PC-3 (cell line): Measurements from ENCODE around the gene MAP3K3. TPM values are rescaled to one million over a fixed set of nuclear protein-coding genes. Genes with fewer than 3 reads are reported as not detected.

Experiments used
- ATAC-seq: fragments of 200-7000 bp; cut with Tn5 transposase; 2 replicates; pipeline ENCODE4 v1.9.1; 2020; ENCODE audit warnings: mild to moderate bottlenecking, moderate library complexity
- BruUV-seq: library from RNA; stranded (reverse); fragments of 400-500 nt; replicated peaks from 2 replicates; lab custom pipeline; 2021; lab: Mats Ljungman, UMichigan
- CTCF ChIA-PET: fragments of 300-600 bp; sonication (Branson Sonifier 250); formaldehyde crosslinking; loops from one replicate; lab custom pipeline; 2022; ENCODE audit warnings: antibody characterized with exemption; lab: Charles Lee
- POLR2A ChIA-PET: fragments of 300-600 bp; sonication (Branson Sonifier 250); formaldehyde crosslinking; loops from one replicate; lab custom pipeline; 2022; ENCODE audit warnings: antibody characterized with exemption; ENCODE audit not compliant: unreplicated experiment; lab: Charles Lee
- DNase-seq: peaks from one replicate; pipeline ENCODE4 v3.0.0-alpha.2; 2015
- H2AFZ ChIP-seq: fragments of 300-600 bp; sonication (generic); 2 replicates; pipeline ENCODE4 v1.6.0; 2016; ENCODE audit warnings: antibody characterized with exemption, low read length
- H3F3A ChIP-seq: fragments of 300-600 bp; sonication (generic); one replicate; pipeline ENCODE4 v1.6.0; 2017; ENCODE audit warnings: antibody characterized with exemption, low read length, control low read depth, mild to moderate bottlenecking; ENCODE audit not compliant: unreplicated experiment
- H3K27ac ChIP-seq: fragments of 300-600 bp; sonication (generic); 2 replicates; pipeline ENCODE4 v1.5.1; 2016; ENCODE audit warnings: mild to moderate bottlenecking, low read length
- H3K27me3 ChIP-seq: fragments of 300-600 bp; sonication (generic); 2 replicates; pipeline ENCODE4 v1.6.1; 2016; ENCODE audit warnings: low read length, mixed read lengths
- H3K36me3 ChIP-seq: fragments of 300-600 bp; sonication (generic); 2 replicates; pipeline ENCODE4 v1.6.1; 2016; ENCODE audit warnings: low read depth, mixed run types, low read length, mixed read lengths
- H3K4me1 ChIP-seq: fragments of 300-600 bp; sonication (generic); 2 replicates; pipeline ENCODE4 v1.5.1; 2016; ENCODE audit warnings: low read length; ENCODE audit not compliant: insufficient read depth
- H3K4me2 ChIP-seq: fragments of 300-600 bp; sonication (generic); 2 replicates; pipeline ENCODE4 v1.6.0; 2016; ENCODE audit warnings: low read length
- H3K4me3 ChIP-seq: fragments of 300-600 bp; sonication (generic); 2 replicates; pipeline ENCODE4 v1.5.1; 2016; ENCODE audit warnings: mild to moderate bottlenecking, low read length, mixed read lengths
- H3K79me2 ChIP-seq: fragments of 300-600 bp; sonication (generic); 2 replicates; pipeline ENCODE4 v1.6.1; 2017; ENCODE audit warnings: low read length, mixed read lengths
- H3K9ac ChIP-seq: fragments of 300-600 bp; sonication (generic); 2 replicates; pipeline ENCODE4 v1.6.0; 2016; ENCODE audit warnings: mild to moderate bottlenecking, low read length
- H3K9me2 ChIP-seq: fragments of 300-600 bp; sonication (generic); replicated peaks from 2 replicates; pipeline ENCODE4 v1.6.1; 2016; ENCODE audit warnings: mixed run types, low read length, mixed read lengths
- H3K9me3 ChIP-seq: fragments of 300-600 bp; sonication (generic); 2 replicates; pipeline ENCODE4 v1.6.1; 2016; ENCODE audit warnings: low read length, mixed read lengths
- H4K20me1 ChIP-seq: fragments of 300-600 bp; sonication (generic); 2 replicates; pipeline ENCODE4 v1.6.1; 2016; ENCODE audit warnings: low read length, mixed read lengths
- CTCF ChIP-seq: fragments of 300-600 bp; sonication (generic); conservative IDR thresholded peaks from 2 replicates; pipeline ENCODE4 v1.5.1; 2017; ENCODE audit warnings: antibody characterized with exemption, low read depth, mild to moderate bottlenecking, low read length
- EZH2 ChIP-seq: fragments of 300-600 bp; sonication (generic); IDR thresholded peaks from one replicate; pipeline ENCODE4 v1.6.1; 2017; ENCODE audit warnings: antibody characterized with exemption, mild to moderate bottlenecking, low read length; ENCODE audit not compliant: unreplicated experiment
- EZH2phosphoT487 ChIP-seq: fragments of 300-600 bp; sonication (generic); IDR thresholded peaks from 2 replicates; pipeline ENCODE4 v1.6.1; 2018; ENCODE audit warnings: mild to moderate bottlenecking, antibody characterized with exemption, low read length, borderline replicate concordance
- intact Hi-C: fragments of 100-400 bp; cut with micrococcal nuclease; formaldehyde crosslinking; loops from 2 replicates; pipeline ENCODE4 v1.9.0; 2023
- total RNA-seq: library from RNA; depleted of rRNA; stranded (reverse); fragments of >200 nt; gene quantifications from 2 replicates; pipeline ENCODE4 v1.2.3, GENCODE V29; 2014

Gene MAP3K3
- total RNA-seq, 1 experiment from 2014 or later = 27.1 TPM

GRCh38 chr17:63700528-63701455 is 78.6 kb downstream of the MAP3K3 start:
- DNase-seq = no peak
- no peak overlapping the region for H3K9ac ChIP-seq
- H3K27ac ChIP-seq = no peak overlapping the region
- H3F3A ChIP-seq = no peaks in the 10 kb centered on the region
- peaks cover 7% of the 10 kb centered on the region; the same call in 1 of the 2 replicates for H3K4me1 ChIP-seq
- no peaks in the 10 kb centered on the region for H3K27me3 ChIP-seq
- H3K9me3 ChIP-seq = no peaks in the 10 kb centered on the region
- TF ChIP-seq EZH2 (no peak), CTCF (no peak)
- CTCF ChIA-PET = no interaction called here
- peak overlapping the region; percentile 51; the same call in 1 of the 2 replicates for H2AFZ ChIP-seq
- H3K36me3 ChIP-seq = no peaks in the 10 kb centered on the region
- peak overlapping the region; percentile 75; the same call in 1 of the 2 replicates for H3K4me3 ChIP-seq
- no peaks in the 10 kb centered on the region for H3K9me2 ChIP-seq
- H3K4me2 ChIP-seq = peak overlapping the region; percentile 79
- no TSS peak for BruUV-seq
- ATAC-seq = no peak
- no peaks in the 10 kb centered on the region for H3K79me2 ChIP-seq
- intact Hi-C loops = no loop called here
- H4K20me1 ChIP-seq = no peaks in the 10 kb centered on the region
- POLR2A ChIA-PET = no interaction called here

- intact Hi-C loops = no loop called here
- TF ChIP-seq CTCF (no peak), EZH2 (no peak), EZH2phosphoT487 (no peak)
- H3K4me1 ChIP-seq = peaks cover 7% of the 10 kb centered on the region; the same call in 1 of the 2 replicates
- no peaks in the 10 kb centered on the region for H3K27me3 ChIP-seq
- ChIA-PET POLR2A (no interaction called here), CTCF (no interaction called here)
- H3K9me3 ChIP-seq = no peaks in the 10 kb centered on the region
- no peak overlapping the region for H3K4me2 ChIP-seq
- H3K27ac ChIP-seq = no peak overlapping the region
- no TSS peak for BruUV-seq
- H3K9me2 ChIP-seq = no peaks in the 10 kb centered on the region
- no peaks in the 10 kb centered on the region for H4K20me1 ChIP-seq
- ATAC-seq (no peak), DNase-seq (no peak)
- no peaks in the 10 kb centered on the region for H3F3A ChIP-seq
- H2AFZ ChIP-seq = no peak overlapping the region
- no peaks in the 10 kb centered on the region for H3K79me2 ChIP-seq
- H3K4me3 ChIP-seq = no peak overlapping the region
- H3K9ac ChIP-seq = no peak overlapping the region
- no peaks in the 10 kb centered on the region for H3K36me3 ChIP-seq
Measured at GRCh38 chr17:63701456-63701820, 79.2 kb downstream of the MAP3K3 start.
